ENCODE results near the gene ISG20. TPM values are rescaled to one million over a fixed set of nuclear protein-coding genes. Genes with fewer than 3 reads are reported as not detected.

Gene ISG20
- total RNA-seq, 1 experiment from 2014 or later: 1.8 TPM

GRCh38 chr15:88695101-88695500 lies 56.3 kb downstream of the ISG20 start:
- H3K4me1 ChIP-seq (ENCODE audit: insufficient read depth, low read length, poor library complexity, severe bottlenecking): no peaks in the 10 kb centered on the region

GRCh38 chr15:88695691-88696251 lies 57.0 kb downstream of the ISG20 start:
- no peak for DNase-seq (ENCODE audit: low spot score)
- TF ChIP-seq EZH2 (IDR thresholded peaks at IDR 0.05; ENCODE audit: borderline replicate concordance, low read depth, low read length, poor library complexity, severe bottlenecking): no peak
- TF ChIP-seq, protein P1, sequence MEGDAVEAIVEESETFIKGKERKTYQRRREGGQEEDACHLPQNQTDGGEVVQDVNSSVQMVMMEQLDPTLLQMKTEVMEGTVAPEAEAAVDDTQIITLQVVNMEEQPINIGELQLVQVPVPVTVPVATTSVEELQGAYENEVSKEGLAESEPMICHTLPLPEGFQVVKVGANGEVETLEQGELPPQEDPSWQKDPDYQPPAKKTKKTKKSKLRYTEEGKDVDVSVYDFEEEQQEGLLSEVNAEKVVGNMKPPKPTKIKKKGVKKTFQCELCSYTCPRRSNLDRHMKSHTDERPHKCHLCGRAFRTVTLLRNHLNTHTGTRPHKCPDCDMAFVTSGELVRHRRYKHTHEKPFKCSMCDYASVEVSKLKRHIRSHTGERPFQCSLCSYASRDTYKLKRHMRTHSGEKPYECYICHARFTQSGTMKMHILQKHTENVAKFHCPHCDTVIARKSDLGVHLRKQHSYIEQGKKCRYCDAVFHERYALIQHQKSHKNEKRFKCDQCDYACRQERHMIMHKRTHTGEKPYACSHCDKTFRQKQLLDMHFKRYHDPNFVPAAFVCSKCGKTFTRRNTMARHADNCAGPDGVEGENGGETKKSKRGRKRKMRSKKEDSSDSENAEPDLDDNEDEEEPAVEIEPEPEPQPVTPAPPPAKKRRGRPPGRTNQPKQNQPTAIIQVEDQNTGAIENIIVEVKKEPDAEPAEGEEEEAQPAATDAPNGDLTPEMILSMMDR (conservative IDR thresholded peaks at IDR 0.05; ENCODE audit: low read depth, low read length): no peak
- Histone ChIP-seq H3K27me3 (replicated peaks; ENCODE audit: insufficient read depth, low read depth, low read length, poor library complexity) (peaks cover 69% of the 10 kb centered on the region), H3K36me3 (ENCODE audit: insufficient read depth, low read length, poor library complexity, severe bottlenecking) (no peaks in the 10 kb centered on the region), H3K4me3 (ENCODE audit: low read depth, low read length, poor library complexity, severe bottlenecking) (no peak overlapping the region), H3K4me1 (ENCODE audit: insufficient read depth, low read length, poor library complexity, severe bottlenecking) (no peaks in the 10 kb centered on the region), H3K9me3 (ENCODE audit: low read depth, low read length, poor library complexity, severe bottlenecking) (no peaks in the 10 kb centered on the region), H3K27ac (ENCODE audit: low read depth, low read length, poor library complexity, severe bottlenecking) (no peak overlapping the region)
- ChIA-PET POLR2A (ENCODE audit: low non-redundant PET) (no interaction called here), CTCF (no interaction called here)
- BruUV-seq (replicated peaks): no TSS peak
- intact Hi-C loops (cut with micrococcal nuclease; ENCODE audit: unreplicated experiment): no loop called here

More at GRCh38 chr15:88695101-88695500, 56.3 kb downstream of the ISG20 start:
- TF ChIP-seq, protein P1 (conservative IDR thresholded peaks at IDR 0.05; ENCODE audit: low read depth, low read length): no peak
- no peak for TF ChIP-seq EZH2 (IDR thresholded peaks at IDR 0.05; ENCODE audit: borderline replicate concordance, low read depth, low read length, poor library complexity, severe bottlenecking)
- ChIA-PET CTCF (no interaction called here), POLR2A (ENCODE audit: low non-redundant PET) (no interaction called here)
- no peak for DNase-seq (ENCODE audit: low spot score)
- Histone ChIP-seq H3K9me3 (ENCODE audit: low read depth, low read length, poor library complexity, severe bottlenecking) (no peaks in the 10 kb centered on the region), H3K27ac (ENCODE audit: low read depth, low read length, poor library complexity, severe bottlenecking) (no peak overlapping the region), H3K27me3 (replicated peaks; ENCODE audit: insufficient read depth, low read depth, low read length, poor library complexity) (peaks cover 69% of the 10 kb centered on the region), H3K36me3 (ENCODE audit: insufficient read depth, low read length, poor library complexity, severe bottlenecking) (no peaks in the 10 kb centered on the region), H3K4me3 (ENCODE audit: low read depth, low read length, poor library complexity, severe bottlenecking) (no peak overlapping the region)
- BruUV-seq (replicated peaks): no TSS peak
- intact Hi-C loops (cut with micrococcal nuclease; ENCODE audit: unreplicated experiment): no loop called here

DNA sequence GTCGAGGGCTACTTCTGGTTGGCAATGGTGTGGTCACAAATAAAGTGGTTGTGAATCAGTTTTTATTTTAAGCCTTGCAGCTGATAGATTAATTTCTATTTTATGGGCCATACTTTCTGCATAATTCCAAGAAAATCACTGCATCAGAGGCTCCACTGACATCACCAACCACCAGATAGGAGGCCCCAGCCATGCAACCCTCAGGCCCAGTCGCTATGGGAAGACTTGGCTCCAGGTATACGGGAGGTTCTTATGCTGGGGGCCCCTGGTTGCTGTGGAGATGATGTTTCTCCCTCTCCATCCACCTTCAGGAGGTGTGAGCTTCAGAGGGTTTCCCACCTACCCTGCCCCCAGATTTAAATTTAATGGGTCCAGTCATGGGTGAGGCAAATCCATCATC lies 57.4 kb downstream of the ISG20 start:
- CTCF ChIA-PET: no interaction called here
- no TSS peak for BruUV-seq (replicated peaks)
- TF ChIP-seq, protein P1 (conservative IDR thresholded peaks at IDR 0.05; ENCODE audit: low read depth, low read length): no peak
- TF ChIP-seq EZH2 (IDR thresholded peaks at IDR 0.05; ENCODE audit: borderline replicate concordance, low read depth, low read length, poor library complexity, severe bottlenecking): no peak
- Histone ChIP-seq H3K36me3 (ENCODE audit: insufficient read depth, low read length, poor library complexity, severe bottlenecking) (no peaks in the 10 kb centered on the region), H3K4me3 (ENCODE audit: low read depth, low read length, poor library complexity, severe bottlenecking) (no peak overlapping the region), H3K27me3 (replicated peaks; ENCODE audit: insufficient read depth, low read depth, low read length, poor library complexity) (peaks cover 69% of the 10 kb centered on the region), H3K4me1 (ENCODE audit: insufficient read depth, low read length, poor library complexity, severe bottlenecking) (no peaks in the 10 kb centered on the region), H3K9me3 (ENCODE audit: low read depth, low read length, poor library complexity, severe bottlenecking) (no peaks in the 10 kb centered on the region), H3K27ac (ENCODE audit: low read depth, low read length, poor library complexity, severe bottlenecking) (no peak overlapping the region)
- POLR2A ChIA-PET (ENCODE audit: low non-redundant PET): no interaction called here
- intact Hi-C loops (cut with micrococcal nuclease; ENCODE audit: unreplicated experiment): no loop called here
- DNase-seq (ENCODE audit: low spot score): no peak
